Coronary artery (tissue), 2 donors: ENCODE results near the gene IRX3.

Source experiments
- DNase-seq: peaks from one replicate; pipeline ENCODE4 v3.0.0-alpha.2; 2017; ENCODE audit warnings: low spot score
- H3K27ac ChIP-seq, 2 donors: fragments of 200-600 bp; sonication (generic); one replicate each; pipeline ENCODE4 v1.5.1; 2016 to 2019
- H3K4me3 ChIP-seq: fragments of 200-600 bp; sonication (generic); 2 replicates; pipeline ENCODE4 v1.5.1; 2016; ENCODE audit warnings: mild to moderate bottlenecking, moderate library complexity
- TF ChIP-seq, protein P1 (sequence below): fragments of 200-600 bp; sonication (generic); IDR thresholded peaks from one replicate; pipeline ENCODE4 v1.5.1; 2019; ENCODE audit warnings: antibody characterized with exemption

The IRX3 gene

DNA sequence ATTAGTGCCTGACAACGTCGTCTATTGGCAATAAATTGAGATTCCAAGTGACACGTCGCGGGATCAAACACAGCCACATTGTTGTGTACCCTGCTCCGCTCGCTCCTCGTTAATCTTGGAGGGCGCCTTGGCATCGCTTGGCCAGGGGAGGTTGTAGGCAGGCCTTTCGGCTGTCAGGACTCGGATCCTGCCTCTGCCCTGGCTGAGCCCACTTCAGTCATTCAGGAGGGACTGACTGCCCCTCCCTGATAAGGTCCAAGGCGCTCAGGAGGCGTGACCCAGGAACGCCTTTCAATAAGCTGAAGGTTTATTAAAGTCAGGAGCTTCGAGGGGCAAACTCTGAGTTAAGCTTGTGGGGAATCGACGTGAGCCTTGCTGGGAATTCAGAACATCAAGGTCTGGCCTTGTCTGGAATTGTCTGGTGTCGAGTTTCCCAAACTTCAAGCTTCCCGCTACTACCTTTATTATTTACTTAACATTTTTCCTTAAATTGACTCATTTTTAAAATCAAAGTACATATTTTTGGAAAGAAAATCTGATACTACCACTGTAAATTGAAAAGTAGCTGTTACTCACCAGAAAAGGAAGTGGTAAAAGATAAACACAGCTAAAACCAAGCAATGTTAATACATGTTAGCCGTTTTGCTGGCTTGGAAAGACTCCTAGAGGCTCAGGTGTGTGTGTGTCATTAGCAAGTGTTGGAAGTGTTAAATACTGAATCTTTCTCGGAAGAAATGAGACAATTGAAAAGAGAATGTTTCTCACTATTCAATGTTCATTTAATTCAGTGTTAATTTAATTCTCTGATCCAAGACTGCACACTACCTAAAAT lies 5.3 kb upstream of the IRX3 start:
- Histone ChIP-seq H3K4me3 (no peak overlapping the region), H3K27ac (no peak overlapping the region)
- DNase-seq, result no peak
- TF ChIP-seq, protein P1, sequence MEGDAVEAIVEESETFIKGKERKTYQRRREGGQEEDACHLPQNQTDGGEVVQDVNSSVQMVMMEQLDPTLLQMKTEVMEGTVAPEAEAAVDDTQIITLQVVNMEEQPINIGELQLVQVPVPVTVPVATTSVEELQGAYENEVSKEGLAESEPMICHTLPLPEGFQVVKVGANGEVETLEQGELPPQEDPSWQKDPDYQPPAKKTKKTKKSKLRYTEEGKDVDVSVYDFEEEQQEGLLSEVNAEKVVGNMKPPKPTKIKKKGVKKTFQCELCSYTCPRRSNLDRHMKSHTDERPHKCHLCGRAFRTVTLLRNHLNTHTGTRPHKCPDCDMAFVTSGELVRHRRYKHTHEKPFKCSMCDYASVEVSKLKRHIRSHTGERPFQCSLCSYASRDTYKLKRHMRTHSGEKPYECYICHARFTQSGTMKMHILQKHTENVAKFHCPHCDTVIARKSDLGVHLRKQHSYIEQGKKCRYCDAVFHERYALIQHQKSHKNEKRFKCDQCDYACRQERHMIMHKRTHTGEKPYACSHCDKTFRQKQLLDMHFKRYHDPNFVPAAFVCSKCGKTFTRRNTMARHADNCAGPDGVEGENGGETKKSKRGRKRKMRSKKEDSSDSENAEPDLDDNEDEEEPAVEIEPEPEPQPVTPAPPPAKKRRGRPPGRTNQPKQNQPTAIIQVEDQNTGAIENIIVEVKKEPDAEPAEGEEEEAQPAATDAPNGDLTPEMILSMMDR, result no peak

DNA sequence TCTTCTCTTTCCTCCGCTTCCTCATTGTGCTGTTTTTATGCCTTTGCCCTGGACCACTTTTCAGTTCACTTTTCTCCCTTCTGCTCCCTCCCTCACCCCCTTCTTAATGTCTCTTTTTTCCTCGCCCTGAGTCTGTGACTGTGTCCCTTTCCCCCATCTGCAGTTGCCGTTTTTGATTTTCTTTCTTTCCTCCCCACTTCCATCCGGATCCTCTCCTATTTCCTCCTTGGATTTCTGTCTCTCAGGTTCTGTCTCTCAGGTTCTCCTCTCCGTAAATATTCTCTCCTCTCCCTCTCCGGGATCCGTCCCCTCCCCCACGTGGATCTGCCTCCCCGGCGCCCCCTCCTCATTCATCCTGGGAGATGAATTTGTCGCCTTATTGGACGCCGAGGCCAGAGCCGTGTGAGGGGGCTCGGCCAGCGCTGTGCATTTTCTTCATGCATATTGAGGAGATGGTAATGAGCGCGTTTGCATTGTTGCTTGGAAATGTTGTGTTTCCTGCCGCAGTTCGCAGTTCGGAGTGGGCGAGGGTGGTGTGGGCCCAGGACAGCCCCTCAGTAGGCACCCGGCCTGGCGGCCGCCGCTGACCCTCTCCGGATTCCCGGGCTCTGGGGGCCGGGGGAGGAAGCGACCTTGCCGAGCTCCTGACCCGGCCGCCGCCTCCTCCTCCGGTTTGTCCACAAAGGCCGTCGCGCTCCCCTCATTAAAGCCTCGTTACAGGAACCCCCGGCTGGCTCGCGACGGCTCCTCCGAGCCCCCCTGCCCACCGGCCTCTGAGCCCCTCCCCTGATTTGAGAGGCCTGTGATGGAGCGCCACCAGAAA lies 4.5 kb upstream of the IRX3 start:
- Histone ChIP-seq H3K4me3 (no peak overlapping the region), H3K27ac (no peak overlapping the region)
- no peak for DNase-seq
- TF ChIP-seq, protein P1, result no peak

DNA sequence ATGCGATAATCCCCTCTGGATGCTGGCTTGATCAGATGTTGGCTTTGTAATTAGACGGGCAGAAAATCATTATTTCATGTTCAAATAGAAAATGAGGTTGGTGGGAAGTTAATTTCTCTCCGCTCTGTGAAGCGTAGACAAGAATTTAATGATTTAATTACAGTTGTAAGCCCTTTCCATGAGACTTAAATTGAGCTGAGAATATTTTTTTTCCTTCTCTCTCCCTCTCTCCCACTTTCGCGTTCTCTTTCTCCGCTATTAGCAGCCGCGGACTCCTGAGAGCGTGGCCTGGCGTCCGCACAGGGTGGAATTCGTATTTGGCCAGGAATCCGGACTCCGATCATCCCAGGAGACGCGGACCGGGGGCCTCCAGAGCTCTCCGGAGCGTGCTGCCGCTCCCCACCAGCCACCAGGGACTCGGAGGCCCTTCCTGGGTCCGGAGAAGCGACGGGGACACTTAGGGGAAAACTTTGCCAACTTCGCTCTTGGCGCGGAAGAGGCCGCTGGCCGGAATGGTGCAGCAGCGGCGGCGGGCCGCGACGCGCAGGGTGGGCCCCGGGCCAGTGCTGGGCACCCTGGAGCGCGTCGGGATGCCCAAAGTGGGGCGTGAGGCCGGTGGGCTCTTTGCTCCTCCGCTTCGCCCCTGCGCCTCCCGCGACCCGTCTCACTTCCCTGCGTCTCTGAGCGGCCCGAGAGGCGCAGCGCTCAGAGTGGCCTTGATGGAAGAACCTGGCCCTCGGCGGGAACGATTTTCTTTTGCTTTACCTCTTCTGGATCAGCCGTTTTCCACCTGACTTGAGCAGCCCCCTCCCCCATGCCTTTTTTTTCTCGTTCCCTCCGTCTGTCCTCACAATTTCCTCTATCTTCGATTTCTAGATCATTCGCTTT lies 3.6 kb upstream of the IRX3 start:
- H3K27ac ChIP-seq, result no peak overlapping the region
- DNase-seq, result no peak
- H3K4me3 ChIP-seq, result peak overlapping the region; percentile 64
- TF ChIP-seq, protein P1, result no peak

DNA sequence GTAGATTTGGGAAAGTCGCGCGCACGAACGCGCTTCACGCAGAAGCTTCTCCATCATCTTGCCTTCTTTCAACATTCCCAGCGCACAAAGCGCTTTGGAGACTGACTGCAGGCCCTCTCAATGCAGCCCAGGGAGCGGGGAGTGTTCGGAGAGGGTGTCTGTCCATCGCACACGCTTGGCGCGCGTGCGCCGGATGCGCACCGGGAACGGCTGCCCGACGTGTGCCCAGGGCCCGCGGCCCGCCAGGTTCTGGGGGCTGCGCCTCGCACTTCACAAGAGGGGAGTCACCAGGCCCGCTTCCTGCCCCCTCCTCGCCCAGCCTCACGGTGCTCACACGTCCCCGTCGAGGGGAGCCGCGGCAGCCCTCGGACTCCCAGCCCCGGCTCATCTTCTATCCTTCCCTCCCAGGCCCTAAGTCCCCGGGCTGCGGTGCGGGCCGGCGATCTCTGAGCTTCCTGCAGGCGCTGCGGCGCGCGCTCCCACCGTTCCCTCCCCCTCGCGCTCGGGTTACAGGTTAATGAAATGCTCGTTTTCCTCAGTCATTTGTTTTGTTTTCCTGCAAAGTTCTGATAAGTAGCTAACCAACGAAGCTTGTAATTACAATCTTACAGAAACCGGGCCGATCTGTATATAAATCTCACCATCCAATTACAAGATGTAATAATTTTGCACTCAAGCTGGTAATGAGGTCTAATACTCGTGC lies 2.8 kb upstream of the IRX3 start:
- no peak for DNase-seq

DNA sequence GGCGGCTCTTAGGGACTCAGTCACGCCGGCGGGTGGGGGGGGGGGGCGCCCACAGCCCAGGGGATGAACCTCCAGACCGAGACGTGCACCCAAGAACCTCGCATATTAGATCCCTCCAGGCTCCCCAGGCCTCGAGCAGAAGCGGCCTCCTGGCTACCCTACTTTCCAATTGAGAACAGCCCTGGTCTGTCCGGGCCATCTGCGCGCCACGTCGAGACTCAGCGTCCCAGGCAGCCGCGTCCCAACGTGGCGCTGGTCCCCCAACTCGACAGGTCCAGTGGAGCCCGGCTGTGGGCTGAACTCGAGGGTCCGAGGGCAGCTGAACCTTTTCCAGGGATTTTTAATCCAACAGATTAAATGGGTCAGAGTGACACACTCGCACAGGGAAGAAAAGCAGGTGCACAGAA lies 2.3 kb upstream of the IRX3 start:
- TF ChIP-seq, protein P1, result no peak
- H3K27ac ChIP-seq, result no peak overlapping the region
- no peak for DNase-seq
- no peak overlapping the region for H3K4me3 ChIP-seq

More for the DNA sequence above, 2.8 kb upstream of the IRX3 start:
- Histone ChIP-seq H3K4me3 (peak overlapping the region; percentile 25), H3K27ac (no peak overlapping the region)
- TF ChIP-seq, protein P1, result no peak

DNA sequence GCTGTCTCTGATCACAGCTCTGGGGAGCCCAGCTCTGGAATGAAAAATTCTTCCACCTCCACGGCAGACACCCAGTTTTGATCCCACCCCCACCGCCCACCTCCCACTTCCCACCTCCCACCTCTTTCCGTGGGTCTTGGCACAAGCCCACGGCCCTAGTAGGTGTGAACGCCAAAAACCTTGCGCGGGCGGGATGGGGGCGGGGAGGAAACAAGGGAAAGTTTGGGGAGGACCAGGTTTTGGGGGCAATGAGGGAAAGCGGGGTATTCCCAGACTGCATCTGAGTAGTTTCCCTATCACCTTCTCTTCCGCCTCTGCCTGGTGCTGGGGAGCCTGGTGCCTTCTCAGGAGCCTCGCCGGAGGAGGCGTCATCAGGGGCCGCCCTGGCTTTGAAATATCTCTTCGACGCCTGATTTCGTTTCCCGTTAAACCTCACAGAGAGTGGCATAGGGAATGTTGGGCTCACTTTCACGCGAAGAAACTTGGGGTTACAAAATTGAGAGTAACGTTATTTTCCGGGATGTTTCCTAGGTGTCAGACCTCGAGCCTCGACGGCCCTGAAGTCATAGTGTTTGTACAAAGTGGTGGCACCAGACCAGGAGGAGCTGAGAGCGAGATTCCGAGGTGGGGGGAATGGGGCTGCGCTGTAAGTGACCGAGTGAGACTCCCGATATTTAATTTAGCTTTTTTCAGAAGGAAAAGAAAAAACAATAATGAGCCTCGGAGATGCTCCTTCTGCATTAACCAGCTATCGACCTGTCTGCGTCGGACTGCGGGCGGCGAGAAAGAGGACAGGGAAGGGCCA lies 1.6 kb upstream of the IRX3 start:
- TF ChIP-seq, protein P1, result no peak
- Histone ChIP-seq H3K27ac (no peak overlapping the region), H3K4me3 (peak overlapping the region; percentile 79)
- no peak for DNase-seq
